ENCODE measurements around the gene RPTOR.
"Not testable (repeated sequence)": the region's sequence is repeated elsewhere in the genome, so short reads cannot be mapped to it uniquely, and the experiment has no call there.

The RPTOR gene

DNA sequence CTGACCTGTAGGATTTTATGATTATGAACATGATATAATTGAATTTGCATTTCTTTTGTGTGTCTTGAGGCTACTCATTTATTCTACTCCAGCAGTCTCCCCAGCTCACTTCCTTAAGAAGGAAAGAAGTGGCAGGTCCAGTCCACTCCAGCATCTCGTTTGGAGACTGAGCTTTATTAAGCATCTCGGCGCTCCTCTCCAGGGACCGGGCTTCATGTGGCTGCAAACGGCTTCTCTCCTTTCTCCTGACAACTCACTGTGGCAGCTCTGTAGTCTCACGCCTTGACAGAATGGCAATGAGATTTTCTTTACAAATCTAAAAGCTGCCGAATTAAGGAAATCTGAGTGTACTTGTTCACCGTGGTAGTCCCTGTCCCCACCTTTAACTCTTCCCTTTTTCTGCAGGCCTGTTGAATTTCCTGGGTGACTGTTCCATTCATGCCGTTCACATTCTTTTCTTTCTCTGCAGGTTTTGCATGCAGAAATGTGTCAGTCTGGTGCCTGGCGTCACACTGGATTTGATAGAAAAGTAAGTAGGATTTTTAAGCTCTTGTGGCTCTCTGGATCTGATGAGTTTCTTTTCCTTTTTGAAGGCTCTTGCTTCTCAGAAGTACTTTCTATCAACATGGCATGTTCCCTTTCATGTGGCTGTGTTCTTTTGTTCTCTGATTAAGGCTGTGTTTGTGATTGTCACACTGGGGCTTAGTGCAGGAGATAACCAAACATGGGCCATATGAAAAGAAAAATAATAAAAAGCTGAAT, 246.5 kb downstream of the RPTOR start:
- DNase-seq, result no peak

DNA sequence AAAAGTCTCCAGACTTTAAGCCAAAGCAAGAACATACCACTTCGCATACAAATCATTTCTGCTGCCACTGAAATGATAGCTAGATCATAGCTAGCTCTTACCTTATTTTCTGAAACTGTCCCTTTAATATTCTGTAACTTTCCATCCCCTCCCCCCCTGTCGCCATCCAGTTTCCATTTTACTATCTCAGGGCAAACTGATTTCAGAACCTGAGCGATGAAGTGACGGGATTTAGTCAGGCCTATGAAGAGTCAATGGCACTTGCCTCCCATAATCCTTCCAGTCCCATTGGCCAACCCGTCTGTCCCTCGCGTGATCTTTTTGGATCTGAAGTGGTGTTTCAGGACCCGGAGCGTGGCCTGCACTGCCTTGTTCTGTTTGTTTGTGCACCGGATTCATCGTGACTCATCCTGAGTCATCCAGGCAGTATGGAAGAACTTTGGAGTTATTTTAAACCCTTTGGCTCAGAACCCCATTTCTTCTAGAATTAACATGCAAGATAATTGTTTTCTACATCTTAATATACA, 247.2 kb downstream of the RPTOR start:
- DNase-seq, result peak; percentile 85

DNA sequence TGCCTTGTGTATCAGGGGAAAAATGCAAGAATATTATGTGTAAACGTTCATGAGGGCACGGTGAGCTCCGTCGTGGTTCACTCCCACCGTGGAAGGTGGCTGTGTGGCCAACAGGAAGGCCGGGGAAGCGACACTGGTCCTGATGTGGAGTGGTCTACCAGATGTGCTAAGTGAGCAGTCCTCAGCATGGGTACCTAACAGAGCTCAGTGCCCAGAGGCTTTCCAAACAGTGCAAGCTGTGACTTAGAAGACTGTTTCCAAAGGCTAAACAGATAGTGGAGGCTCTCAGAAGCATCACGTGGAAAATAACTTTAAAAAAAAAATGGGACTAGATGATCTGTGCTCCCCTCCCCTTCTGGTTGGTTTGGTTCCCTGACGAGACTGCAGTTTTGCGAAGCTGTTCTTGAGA, 247.7 kb downstream of the RPTOR start:
- no peak for DNase-seq

DNA sequence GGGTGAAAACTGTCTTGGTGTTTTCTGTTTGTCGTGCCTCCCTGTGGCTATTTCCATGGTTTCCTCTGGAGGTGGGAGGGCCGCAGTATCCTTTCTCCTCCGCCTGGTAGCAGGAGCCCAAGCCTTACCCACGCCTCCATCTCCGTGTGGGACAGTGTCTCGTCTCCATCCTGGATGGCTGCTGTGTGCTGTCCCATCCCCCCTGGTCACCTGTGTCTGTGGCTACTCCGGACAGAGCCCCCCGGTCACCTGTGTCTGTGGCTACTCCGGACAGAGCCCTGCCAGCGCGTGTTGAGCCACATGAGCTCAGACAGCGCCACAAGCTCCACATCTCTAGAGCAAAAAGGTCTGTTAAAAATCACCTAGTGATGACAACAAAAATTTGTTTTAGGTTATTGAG, 248.8 kb downstream of the RPTOR start:
- no peak for DNase-seq

DNA sequence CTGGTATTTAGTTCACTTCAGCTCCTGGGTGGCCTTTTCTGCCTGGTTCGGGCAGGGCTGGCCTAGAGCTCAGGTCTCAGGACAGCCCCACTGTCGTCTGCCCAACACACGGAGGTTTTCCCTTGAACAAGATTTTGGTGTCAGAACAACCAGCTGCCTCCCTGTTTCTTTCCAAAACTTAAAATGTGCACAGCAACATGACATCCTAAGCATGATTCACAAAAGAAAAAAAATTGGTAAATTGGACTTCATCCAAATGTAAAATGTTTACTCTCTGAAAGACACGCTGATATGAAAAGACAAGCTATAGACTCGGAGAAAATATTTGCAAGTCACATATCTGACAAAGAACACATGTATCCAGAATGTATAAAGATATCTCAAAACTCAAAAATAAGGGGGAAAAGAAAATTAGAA, 249.2 kb downstream of the RPTOR start:
- peak; percentile 24 for DNase-seq

DNA sequence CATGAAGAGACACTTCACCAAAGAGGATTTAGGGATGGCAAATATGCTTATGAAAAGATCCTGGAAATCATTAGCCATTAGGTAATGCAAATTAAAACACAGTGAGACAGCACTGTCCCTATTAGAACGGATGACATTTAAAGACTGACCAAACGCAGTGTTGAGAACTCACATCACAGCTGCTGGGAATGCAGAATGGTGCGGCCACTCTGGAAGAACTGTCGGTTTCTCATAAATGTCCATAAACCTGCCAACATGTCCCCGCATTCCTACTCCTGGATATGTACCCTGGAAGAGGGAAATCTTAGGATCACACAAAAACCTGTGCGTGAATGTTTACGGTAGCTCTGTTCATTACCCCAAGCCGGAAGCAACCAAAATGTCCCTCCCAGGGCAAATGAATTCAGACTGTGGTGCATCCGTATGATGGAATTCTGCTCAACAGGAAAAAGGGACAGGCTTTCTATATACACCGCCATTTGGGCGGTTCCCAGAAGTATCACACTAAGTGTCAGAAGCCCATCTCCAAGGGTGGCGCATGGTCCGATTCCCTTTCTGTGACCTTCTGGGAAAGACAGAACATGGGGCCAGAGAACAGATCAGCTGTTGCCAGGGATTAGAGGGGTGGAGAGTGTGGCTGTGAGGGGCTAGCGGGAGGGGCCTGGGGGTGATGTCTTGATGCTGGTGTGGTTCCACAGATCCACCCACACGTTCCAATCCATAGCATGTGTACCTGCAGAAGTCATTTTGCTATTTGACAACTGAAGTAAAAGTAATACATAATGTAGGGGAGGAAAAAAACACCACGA, 249.8 kb downstream of the RPTOR start:
- no peak for DNase-seq

DNA sequence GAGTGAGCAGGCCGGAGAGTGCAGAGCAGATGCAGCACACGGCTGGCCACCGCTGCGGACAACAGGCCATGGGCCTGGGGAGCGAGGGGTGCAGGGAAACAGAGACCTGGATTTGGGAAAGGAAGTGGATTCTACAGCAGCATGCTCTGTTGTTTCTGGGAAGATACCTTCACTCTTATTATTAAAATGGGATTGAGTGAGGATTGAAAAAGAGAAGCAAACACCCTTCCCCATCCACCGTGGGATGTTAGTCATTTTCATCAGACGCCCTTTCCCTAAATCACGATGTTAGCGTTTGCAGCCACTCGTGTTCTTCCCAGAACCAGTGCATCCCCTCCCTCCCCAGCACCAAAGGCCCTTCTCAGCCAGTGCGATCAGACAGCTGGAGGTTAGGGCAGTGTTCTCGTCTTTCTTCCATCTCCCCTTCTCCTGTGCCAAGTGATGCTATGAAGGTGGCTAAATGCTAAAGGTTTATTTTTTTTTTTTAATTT, 250.5 kb downstream of the RPTOR start:
- DNase-seq, result no peak

DNA sequence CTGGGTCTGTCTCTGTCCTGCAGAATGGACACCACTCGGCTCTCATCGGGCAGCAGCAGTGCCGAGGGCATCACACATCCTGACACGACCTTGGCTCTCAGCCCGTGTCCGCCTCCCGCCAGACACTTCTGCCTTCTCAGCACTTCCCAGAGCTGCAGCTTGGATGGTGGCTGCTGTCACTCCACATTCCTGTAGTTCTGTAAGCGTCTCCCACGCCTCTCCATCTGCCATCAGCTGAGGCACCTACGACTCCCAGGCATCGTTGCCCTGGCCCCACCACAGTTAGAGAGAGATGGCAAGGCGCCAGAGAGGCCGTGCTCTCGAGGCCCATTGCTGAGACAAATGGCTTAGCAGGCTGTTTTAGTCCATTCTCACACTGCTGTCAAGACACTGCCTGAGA, 251.1 kb downstream of the RPTOR start:
- no peak for DNase-seq

DNA sequence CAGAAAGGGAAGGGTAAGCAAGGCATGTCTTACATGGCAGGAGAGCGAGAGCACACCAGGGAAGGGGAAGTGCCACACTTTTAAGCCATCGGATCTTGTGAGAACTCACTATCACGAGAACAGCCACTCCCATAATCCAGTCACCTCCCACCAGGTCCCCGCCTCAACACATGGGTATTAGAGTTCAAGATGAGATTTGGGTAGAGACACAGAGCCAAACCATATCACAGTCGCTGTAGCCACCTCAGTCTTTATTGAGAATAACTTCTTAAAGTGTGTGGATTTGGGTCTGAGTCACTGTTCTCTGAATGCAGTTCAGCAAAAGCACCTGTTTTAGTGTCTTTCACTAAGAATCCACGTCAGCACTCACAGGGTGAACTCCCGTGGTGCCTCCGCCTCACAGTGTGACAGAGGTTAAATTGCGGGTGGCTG, 251.8 kb downstream of the RPTOR start:
- no peak for DNase-seq

DNA sequence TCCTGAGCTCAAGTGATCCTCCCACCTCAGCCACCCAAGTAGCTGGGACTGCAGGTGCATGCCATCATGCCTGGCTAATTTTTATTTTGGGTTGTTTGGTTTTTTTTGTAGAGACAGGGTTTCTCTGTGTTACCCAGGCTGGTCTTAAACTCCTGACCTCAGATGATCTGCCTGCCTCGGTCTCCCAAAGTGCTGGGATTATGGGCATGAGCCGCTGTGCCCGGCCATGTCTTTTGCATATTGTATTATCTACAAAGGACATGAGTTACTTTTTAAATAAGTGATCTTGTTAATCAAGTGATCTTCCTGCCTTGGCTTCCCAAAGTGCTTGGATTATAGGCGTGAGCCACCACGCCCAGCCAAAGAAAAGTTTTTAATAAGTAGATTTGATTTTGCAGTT, 252.6 kb downstream of the RPTOR start:
- DNase-seq, result not testable (repeated sequence)

DNA sequence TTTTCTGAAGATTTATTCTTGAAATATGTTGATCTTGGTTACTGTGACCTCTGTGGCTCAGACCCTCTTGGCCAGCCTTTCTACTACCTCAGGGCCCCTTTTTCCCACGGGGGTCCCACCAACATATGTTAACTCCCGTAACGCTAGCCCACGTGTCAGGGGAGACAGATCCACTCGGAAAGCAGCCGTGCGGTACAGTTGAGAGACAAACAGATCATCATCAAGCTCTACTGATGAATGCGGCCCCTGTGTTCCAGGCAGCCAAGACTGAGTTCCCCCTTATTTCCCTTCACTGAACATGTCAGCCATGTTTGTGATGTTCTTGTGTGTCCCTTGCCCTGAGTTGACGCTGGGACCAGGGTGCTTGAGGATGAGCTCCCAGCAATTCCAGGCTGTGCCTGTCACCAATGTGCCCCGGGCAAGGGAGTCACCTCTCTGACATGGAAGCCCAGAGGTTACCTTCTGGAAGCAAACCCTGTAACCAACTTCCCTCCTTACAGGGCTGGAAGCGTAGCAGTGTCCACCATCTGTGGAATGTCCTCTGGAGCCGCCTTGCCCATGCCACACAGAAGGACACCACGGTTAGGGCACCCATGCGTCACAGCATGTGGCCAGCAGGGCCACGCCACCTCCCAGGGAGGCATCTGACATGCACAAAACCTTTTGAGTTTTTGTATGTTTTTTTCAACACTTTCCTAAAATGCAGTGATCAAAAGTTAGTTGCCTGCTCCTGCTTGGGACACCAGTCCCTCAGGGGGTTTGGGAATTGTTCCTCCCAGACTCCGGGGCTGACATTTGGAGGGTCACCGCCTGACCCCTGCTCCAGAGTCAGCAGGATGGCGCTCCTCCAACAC, 253.3 kb downstream of the RPTOR start:
- DNase-seq, result no peak

DNA sequence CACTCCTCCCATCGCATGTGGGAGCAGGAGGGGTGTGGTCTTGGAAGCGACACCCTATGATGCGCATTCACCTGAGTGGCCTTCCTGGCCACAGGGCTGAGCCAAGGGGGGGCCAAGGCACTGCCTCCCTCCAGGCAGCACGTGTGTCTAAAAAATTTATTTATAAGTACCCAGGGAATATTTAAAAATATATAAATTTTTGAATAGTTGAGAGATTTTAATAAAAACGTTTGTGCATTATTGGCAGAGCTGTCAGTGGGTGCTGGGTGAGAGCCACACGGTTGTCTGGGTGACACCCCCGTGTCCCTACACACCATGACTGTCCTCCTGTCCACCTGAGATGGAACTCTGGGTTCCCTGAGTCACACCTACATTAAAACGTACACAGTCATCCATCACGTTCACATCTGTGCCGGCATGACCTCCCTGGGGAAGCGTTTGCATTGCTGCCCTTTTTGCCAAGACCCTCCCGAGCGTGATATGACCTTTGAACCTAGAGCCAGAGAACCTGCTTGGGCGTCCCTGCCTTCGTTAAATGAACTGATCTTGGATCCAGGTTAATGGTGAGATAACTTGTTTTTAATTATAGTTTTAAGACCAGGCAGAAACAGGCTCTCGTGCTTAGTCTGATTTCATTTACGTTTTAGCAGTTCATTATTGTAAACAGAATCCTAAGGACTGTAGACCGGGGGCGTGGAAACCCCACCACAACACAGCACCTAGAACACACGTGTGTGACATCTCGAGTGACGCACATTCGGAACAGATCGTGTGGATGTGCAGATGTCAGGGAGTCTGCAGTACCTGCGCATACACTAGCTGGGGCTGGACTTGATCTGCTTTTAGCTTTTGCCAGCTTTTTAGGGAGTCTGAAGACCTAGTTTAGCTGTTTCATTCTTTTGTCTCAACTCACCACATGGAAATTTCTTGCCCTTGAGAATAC, 254.2 kb downstream of the RPTOR start:
- DNase-seq, result peak; percentile 26

DNA sequence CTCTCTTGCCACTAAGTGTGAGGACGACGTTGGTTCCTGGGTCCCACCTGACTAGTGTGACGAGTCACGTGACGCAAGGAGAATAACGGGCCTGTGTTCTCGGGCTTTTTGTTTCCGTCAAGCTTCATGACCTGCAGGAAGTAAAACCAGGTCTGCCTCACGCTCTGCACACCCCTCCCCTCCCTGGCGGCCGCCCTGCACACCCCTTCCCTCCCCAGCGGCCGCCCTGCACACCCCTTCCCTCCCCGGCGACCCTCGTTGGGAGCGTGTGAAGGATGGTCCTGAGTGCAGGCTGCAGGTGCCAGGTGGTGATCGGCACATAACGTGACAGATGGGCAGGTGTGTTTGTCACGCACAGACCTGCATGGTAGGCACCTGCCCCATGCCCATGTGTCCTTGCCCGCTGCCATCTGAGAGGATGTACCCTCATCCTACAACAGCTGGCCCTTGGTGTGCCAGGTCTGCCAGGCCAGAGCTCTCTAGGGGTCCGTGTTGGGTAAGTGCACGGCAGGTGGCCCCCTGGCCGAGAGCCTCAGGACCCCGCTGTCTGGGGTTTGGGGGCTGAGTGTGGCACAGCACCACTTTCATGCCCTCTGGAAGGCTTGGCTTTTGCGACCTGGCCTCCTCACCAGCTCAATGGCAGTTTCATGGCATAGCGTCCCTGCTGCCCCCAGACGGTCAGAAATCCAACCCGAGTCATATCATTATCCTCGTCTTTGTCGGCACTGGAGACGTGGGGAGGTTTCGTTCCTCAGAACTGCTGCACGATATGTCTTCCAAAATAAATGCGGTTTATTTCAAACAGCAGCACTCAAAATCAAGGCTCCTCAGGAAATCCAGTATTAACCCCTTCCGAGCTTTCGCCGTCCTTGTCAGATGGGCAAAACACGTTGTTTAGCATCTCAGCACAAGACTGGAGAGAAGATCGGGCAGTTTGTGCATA, 255.2 kb downstream of the RPTOR start:
- DNase-seq, result no peak

DNA sequence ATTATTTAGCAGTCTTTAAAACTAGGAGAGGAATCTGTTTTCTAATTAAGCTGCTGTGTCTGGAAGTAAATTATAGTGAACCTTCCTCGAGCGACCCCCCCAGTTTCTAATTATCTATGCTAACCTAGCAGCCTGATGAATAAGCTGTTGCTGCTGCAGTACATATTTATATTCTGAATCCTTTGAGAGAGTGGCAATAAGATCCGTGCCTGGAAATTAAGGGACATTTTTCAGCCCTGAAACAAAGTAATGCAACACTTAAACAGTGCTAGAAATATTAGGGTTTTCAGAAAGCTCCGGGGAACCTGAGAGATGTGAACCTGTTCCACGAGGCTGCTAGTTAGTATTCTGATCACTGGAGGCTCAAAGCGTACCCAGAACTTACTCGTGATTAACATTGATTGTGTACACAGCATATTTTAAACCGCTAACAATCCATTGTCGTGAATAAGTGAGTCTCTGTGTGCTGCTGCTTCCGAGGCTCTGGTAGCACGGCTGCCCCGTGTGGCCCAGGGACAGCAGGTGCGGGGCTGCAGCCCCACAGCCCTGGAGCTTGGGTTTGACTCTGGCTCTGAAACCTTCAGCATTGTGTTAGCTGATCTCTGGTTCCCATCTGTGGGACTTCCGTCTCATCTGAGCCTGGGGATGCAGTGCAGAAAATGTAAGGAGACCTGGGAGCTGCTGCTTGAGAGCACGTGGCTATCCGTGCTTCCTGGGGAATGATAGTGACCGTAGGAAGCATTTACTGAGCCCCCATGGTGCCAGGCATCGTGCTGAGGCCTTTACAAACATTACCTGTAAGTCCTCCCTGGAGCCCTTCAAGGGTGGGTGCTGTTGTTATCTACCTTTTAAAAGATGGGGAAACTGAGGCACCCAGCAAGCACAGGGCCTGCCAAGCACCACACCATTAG, 256.1 kb downstream of the RPTOR start:
- DNase-seq, result no peak

DNA sequence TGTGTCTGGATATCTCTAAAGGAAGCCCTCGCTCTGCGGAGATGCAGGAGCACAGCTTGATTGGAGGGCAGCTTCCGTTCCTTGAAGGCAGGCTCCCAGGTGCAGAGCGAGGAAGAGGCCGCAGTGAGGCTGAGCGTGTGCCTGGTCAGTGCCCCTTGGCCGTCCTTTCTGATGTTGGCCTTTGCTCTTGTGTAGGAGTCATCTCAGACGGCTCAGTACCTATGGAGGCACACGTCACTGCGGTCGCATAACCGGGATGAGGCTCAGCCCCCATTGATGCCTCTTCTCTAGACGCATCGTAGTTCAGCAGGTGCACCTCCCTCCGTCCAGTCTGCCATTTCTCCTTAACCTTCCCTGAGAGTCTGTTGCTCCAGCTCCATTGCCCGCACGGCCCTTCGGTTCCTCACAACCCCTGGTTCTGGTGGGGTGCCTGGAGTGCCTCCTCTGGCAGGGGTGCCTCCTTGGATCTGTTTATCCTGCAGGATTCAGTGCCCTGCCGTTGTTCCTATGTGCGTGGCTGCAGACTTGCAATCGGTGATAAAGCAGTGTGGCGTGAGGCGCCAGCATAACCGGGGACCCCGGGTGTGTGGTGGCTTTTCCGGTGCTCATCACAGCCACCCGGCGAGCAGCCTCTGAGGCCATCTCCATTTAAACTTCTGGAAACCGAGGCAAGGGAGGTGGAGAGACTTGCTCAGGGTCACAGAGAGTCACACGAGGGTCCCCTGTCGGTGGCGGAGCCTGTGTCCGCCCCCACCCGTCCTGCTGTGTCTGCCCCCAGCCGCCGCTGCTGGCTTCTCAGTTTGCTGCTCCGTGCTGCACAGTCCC, 258.2 kb downstream of the RPTOR start:
- no peak for DNase-seq

DNA sequence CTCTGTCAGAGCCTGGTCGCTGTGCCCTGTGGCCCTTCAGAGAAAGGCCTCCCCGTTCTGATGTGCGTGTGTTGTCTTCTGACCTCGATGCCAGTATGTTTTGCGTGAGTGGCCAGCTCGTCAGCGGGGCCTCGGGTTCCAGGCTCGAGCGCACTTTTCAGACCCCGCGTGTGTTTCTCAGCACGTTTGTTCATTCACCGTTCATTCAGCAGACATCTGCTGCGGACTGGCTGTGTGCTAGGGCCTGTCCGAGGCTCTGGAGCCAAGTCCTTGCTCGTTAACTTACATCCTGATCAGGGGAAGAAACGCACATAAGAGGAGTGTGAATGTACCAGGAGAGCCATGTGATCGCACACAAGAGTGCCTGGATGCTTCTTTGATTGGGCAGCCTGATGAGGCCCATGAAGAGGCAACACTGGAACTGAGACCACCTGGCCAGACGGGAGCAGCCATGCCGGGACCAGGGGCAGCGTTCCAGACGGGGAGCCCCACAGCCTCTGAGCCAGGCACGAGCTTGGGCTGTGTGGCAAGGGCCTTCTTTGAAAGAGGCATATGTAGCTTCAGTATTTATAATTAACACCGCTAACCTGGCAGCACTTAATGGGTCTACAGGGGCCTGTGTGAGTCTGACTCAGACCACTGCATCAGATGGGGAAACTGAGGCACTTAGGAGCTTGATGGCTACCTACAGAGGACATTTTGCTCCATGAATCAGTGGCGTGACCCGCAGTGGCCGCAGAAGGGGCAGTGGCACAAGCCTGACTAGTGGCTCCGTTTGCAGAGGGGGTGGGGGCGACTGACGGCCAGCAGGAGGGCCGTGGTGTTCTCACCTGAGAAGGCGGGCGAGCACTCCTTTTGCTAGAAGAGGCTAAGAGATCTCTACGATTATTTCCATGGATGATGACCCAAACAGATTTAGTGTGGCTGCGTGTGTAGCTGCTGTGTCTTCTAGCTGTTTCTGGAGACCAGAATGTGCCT, 259.1 kb downstream of the RPTOR start:
- no peak for DNase-seq

DNA sequence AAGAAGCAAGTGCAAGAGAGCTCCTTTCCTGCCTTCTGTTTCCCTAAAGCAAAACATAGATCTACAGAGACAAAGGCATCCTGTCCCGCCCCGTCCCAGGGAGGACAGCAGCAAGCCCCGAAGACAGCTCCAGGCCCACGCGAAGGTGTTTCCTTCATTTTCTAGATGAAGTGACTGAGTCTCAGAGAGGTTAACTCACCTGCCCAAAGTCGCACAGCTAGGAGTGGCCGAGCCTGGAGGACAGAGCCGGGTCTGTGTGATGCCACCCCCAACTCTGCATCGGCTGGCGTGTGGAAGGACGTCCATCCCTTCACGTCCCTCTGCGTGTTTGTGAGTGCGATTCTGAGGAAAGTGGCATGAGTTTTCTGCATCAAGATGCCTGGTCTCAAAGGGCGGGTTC, 259.8 kb downstream of the RPTOR start:
- no peak for DNase-seq

All from NCI-H226 (cell line).